Right lung (tissue), 10 donors: ENCODE results near the gene THOC1. TPM values are rescaled to one million over a fixed set of nuclear protein-coding genes. Genes with fewer than 3 reads are reported as not detected.
A peak's percentile ranks its signal among the peaks of the same experiment; 100 is the strongest.
"Not testable (repeated sequence)": the region's sequence is repeated elsewhere in the genome, so short reads cannot be mapped to it uniquely, and the experiment has no call there.

Experiments
- DNase-seq, 2 donors: peaks; one replicate each; pipeline ENCODE4 v3.0.0-alpha.2; 2013
- long read RNA-seq, 8 donors: transcript quantifications; one replicate each; lab custom pipeline, GENCODE V29; 2026
- polyA plus RNA-seq, 5 donors: library from polyadenylated mRNA; unstranded; fragments of 120-200 nt; gene quantifications; one replicate each; pipeline versions ENCODE4 v1.2.1 to v1.2.3, GENCODE V29; 2013; ENCODE audit warnings: inconsistent platforms in 1 of 5, low replicate concordance in 1 of 5; ENCODE audit not compliant: insufficient read length in 5 of 5, insufficient read depth in 1 of 5

The THOC1 gene
- 100 to 1,000 TPM in 4 of 5 donors, 10 to 100 TPM in 1; 70.8 to 156 (median 127) TPM for polyA plus RNA-seq
- long read RNA-seq, donor 1, partial matches to known transcripts, result 0 of 11 reads
- long read RNA-seq, donor 1, other reads (novel, unspliced or antisense), result 0 of 11 reads
- long read RNA-seq, donor 2, transcript THOC1-201 (21 exons, 2,087 nt), result major isoform, 6 of 10 reads
- long read RNA-seq, donor 2, partial matches to known transcripts, result 0 of 10 reads
- long read RNA-seq, donor 2, other reads (novel, unspliced or antisense), result 0 of 10 reads
- long read RNA-seq, donor 3, transcript THOC1-201 (21 exons, 2,087 nt), result major isoform, 5 of 15 reads
- long read RNA-seq, donor 3, partial matches to known transcripts, result 5 of 15 reads
- long read RNA-seq, donor 3, other reads (novel, unspliced or antisense), result 0 of 15 reads
- long read RNA-seq, donor 4, transcript THOC1-210 (3 exons, 552 nt), result major isoform, 6 of 14 reads
- long read RNA-seq, donor 4, partial matches to known transcripts, result 0 of 14 reads
- long read RNA-seq, donor 4, other reads (novel, unspliced or antisense), result 0 of 14 reads
- long read RNA-seq, donor 5, partial matches to known transcripts, result 0 of 14 reads
- long read RNA-seq, donor 5, other reads (novel, unspliced or antisense), result 0 of 14 reads
- long read RNA-seq, donor 6, partial matches to known transcripts, result 5 of 18 reads
- long read RNA-seq, donor 6, other reads (novel, unspliced or antisense), result 0 of 18 reads
- long read RNA-seq, donor 7, partial matches to known transcripts, result 0 of 5 reads
- long read RNA-seq, donor 7, other reads (novel, unspliced or antisense), result 0 of 5 reads
- long read RNA-seq, donor 8, partial matches to known transcripts, result 0 of 5 reads
- long read RNA-seq, donor 8, other reads (novel, unspliced or antisense), result 0 of 5 reads

- DNase-seq, result peak; percentile 88
Measured at GRCh38 chr18:267688-268552, at the start of gene THOC1. Gene THOC1 (minus strand): TSS chr18:268047. CDS start chr18:268019, 28 bp downstream.

- DNase-seq, result no peak
Measured at GRCh38 chr18:317618-318017, 49.8 kb upstream of the THOC1 start.

GRCh38 chr18:316393-316792, 48.5 kb upstream of the THOC1 start:
- no peak for DNase-seq

- DNase-seq, result no peak
Measured at GRCh38 chr18:313931-314330, 46.1 kb upstream of the THOC1 start.

GRCh38 chr18:312415-312814, 44.6 kb upstream of the THOC1 start:
- DNase-seq, result no peak

- no peak for DNase-seq
Measured at GRCh38 chr18:310042-310441, 42.2 kb upstream of the THOC1 start.

GRCh38 chr18:308086-308485, 40.2 kb upstream of the THOC1 start:
- DNase-seq, result not testable (repeated sequence)

- no peak for DNase-seq
Measured at GRCh38 chr18:306608-307255, 38.9 kb upstream of the THOC1 start.

GRCh38 chr18:305003-305501, 37.2 kb upstream of the THOC1 start:
- peak in 1 of 2 donors; percentile 34 for DNase-seq

- no peak for DNase-seq
Measured at GRCh38 chr18:303607-304006, 35.8 kb upstream of the THOC1 start.

GRCh38 chr18:303011-303410, 35.2 kb upstream of the THOC1 start:
- no peak for DNase-seq

- no peak for DNase-seq
Measured at GRCh38 chr18:302097-302496, 34.2 kb upstream of the THOC1 start.

- DNase-seq, result no peak
Measured at GRCh38 chr18:297936-298335, 30.1 kb upstream of the THOC1 start.

GRCh38 chr18:295756-296490, 28.1 kb upstream of the THOC1 start:
- no peak for DNase-seq

GRCh38 chr18:294566-294965, 26.7 kb upstream of the THOC1 start:
- no peak for DNase-seq

GRCh38 chr18:293536-293935, 25.7 kb upstream of the THOC1 start:
- DNase-seq, result no peak

- no peak for DNase-seq
Measured at GRCh38 chr18:292271-292670, 24.4 kb upstream of the THOC1 start.

GRCh38 chr18:289970-290369, 22.1 kb upstream of the THOC1 start:
- not testable (repeated sequence) for DNase-seq

GRCh38 chr18:289026-289425, 21.2 kb upstream of the THOC1 start:
- DNase-seq, result no peak
